MM.1S (cell line): ENCODE data around the gene ALDH3B1.

Experiments
- EZH2 ChIP-seq: fragments of 300-600 bp; sonication (generic); optimal IDR thresholded peaks from 2 replicates; pipeline ENCODE3; 2017; ENCODE audit warnings: low read depth, mild to moderate bottlenecking, antibody characterized with exemption, low read length, mixed read lengths
- TF ChIP-seq, protein P1 (sequence below): fragments of 300-600 bp; sonication (generic); IDR thresholded peaks from 2 replicates; pipeline ENCODE4 v1.5.1; 2016; ENCODE audit warnings: antibody characterized with exemption, low read length, mixed read lengths

GRCh38 chr11:68026391-68027105, 16.4 kb downstream of the ALDH3B1 start:
- TF ChIP-seq EZH2, result no peak
- TF ChIP-seq, protein P1, sequence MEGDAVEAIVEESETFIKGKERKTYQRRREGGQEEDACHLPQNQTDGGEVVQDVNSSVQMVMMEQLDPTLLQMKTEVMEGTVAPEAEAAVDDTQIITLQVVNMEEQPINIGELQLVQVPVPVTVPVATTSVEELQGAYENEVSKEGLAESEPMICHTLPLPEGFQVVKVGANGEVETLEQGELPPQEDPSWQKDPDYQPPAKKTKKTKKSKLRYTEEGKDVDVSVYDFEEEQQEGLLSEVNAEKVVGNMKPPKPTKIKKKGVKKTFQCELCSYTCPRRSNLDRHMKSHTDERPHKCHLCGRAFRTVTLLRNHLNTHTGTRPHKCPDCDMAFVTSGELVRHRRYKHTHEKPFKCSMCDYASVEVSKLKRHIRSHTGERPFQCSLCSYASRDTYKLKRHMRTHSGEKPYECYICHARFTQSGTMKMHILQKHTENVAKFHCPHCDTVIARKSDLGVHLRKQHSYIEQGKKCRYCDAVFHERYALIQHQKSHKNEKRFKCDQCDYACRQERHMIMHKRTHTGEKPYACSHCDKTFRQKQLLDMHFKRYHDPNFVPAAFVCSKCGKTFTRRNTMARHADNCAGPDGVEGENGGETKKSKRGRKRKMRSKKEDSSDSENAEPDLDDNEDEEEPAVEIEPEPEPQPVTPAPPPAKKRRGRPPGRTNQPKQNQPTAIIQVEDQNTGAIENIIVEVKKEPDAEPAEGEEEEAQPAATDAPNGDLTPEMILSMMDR, result no peak
